GM06990 (cell line): ENCODE results near the gene LRRC17.
A peak's percentile ranks its signal among the peaks of the same experiment; 100 is the strongest.

Experiments used
- DNase-seq: peaks from one replicate; pipeline ENCODE4 v3.0.0-alpha.2; 2011; ENCODE audit not compliant: insufficient read length; ENCODE audit errors: extremely low read depth
- H3K27me3 ChIP-seq: replicated peaks from 2 replicates; pipeline ENCODE4 v1.6.0; 2011; ENCODE audit warnings: low read length; ENCODE audit not compliant: control insufficient read depth, insufficient read depth
- H3K36me3 ChIP-seq: 2 replicates; pipeline ENCODE4 v1.5.1; 2011; ENCODE audit warnings: low read length; ENCODE audit not compliant: control insufficient read depth, insufficient read depth
- H3K4me3 ChIP-seq: replicated peaks from 2 replicates; pipeline ENCODE4 v1.5.1; 2011; ENCODE audit warnings: low read depth, mild to moderate bottlenecking, control low read depth, low read length
- CTCF ChIP-seq: IDR thresholded peaks from 2 replicates; pipeline ENCODE4 v1.5.1; 2011; ENCODE audit warnings: low read length, control low read depth, mild to moderate bottlenecking, inconsistent platforms; ENCODE audit not compliant: insufficient read depth, poor library complexity, severe bottlenecking

Gene LRRC17

GRCh38 chr7:102873470-102874165 is 39.2 kb upstream of the LRRC17 start:
- TF ChIP-seq CTCF, result no peak
- Histone ChIP-seq H3K36me3 (no peaks in the 10 kb centered on the region), H3K27me3 (no peaks in the 10 kb centered on the region; the same call in 1 of the 2 replicates), H3K4me3 (no peak overlapping the region)
- no peak for DNase-seq

- TF ChIP-seq CTCF, result no peak
- no peaks in the 10 kb centered on the region; the same call in 1 of the 2 replicates for H3K27me3 ChIP-seq
- no peaks in the 10 kb centered on the region for H3K36me3 ChIP-seq
- DNase-seq, result peak; percentile 51
- H3K4me3 ChIP-seq, result no peak overlapping the region
Measured at GRCh38 chr7:102874166-102874829, 38.5 kb upstream of the LRRC17 start.

GRCh38 chr7:102874966-102875365 is 37.8 kb upstream of the LRRC17 start:
- TF ChIP-seq CTCF, result no peak
- no peak overlapping the region for H3K4me3 ChIP-seq
- DNase-seq, result no peak
- H3K27me3 ChIP-seq, result no peaks in the 10 kb centered on the region; the same call in 1 of the 2 replicates
- no peaks in the 10 kb centered on the region for H3K36me3 ChIP-seq

- no peak for TF ChIP-seq CTCF
- DNase-seq, result no peak
- no peaks in the 10 kb centered on the region; the same call in 1 of the 2 replicates for H3K27me3 ChIP-seq
- H3K4me3 ChIP-seq, result no peak overlapping the region
- H3K36me3 ChIP-seq, result no peaks in the 10 kb centered on the region
Measured at GRCh38 chr7:102875700-102876295, 37.0 kb upstream of the LRRC17 start.

GRCh38 chr7:102883098-102883860 is 29.5 kb upstream of the LRRC17 start:
- H3K4me3 ChIP-seq, result no peak overlapping the region
- TF ChIP-seq CTCF, result no peak
- H3K36me3 ChIP-seq, result no peaks in the 10 kb centered on the region
- DNase-seq, result no peak
- no peaks in the 10 kb centered on the region; the same call in 1 of the 2 replicates for H3K27me3 ChIP-seq
